HUES64 (cell line): Measurements from ENCODE around the gene PLPP6. TPM values are rescaled to one million over a fixed set of nuclear protein-coding genes. Genes with fewer than 3 reads are reported as not detected.
A peak's percentile ranks its signal among the peaks of the same experiment; 100 is the strongest.

Experiments
- H3K27ac ChIP-seq: 2 replicates; pipeline ENCODE4 v1.7.0; 2013; ENCODE audit warnings: low read depth, low read length, inconsistent platforms
- H3K27me3 ChIP-seq: 2 replicates; pipeline ENCODE4 v1.6.1; 2013; ENCODE audit warnings: mild to moderate bottlenecking, low read length; ENCODE audit not compliant: insufficient read depth
- H3K36me3 ChIP-seq: 2 replicates; pipeline ENCODE4 v1.6.1; 2013; ENCODE audit warnings: mild to moderate bottlenecking, low read length; ENCODE audit not compliant: insufficient read depth
- H3K4me1 ChIP-seq: 2 replicates; pipeline ENCODE4 v1.6.1; 2013; ENCODE audit warnings: mild to moderate bottlenecking, low read length, moderate library complexity; ENCODE audit not compliant: insufficient read depth
- H3K4me3 ChIP-seq: 2 replicates; pipeline ENCODE4 v1.5.1; 2013; ENCODE audit warnings: mild to moderate bottlenecking, low read length, moderate library complexity
- H3K9ac ChIP-seq: 2 replicates; pipeline ENCODE4 v1.6.1; 2013; ENCODE audit warnings: mild to moderate bottlenecking, low read depth, low read length
- H3K9me3 ChIP-seq: 2 replicates; pipeline ENCODE4 v1.6.1; 2013; ENCODE audit warnings: low read depth, low read length; ENCODE audit not compliant: insufficient read depth
- WGBS: fragments of 150-250, 120-280 bp; methylation state at CpG from one replicate; pipeline ENCODE4 v1.1.7; 2013; ENCODE audit warnings: missing lambda C conversion rate; 5-methylcytosine and 5-hydroxymethylcytosine counted together
- polyA plus RNA-seq, 2 experiments: library from polyadenylated mRNA; stranded (reverse); fragments of 50-300 nt; gene quantifications; one replicate each; pipeline ENCODE4 v1.2.3, GENCODE V29; 2013

PLPP6 gene
- 9.4 TPM for polyA plus RNA-seq (2013, experiment 1 of 2)
- polyA plus RNA-seq (2013, experiment 2 of 2) = 8.9 TPM

- WGBS = 2% methylated on average over 70 of the region's 70 CpGs
- no peaks in the 10 kb centered on the region for H3K9me3 ChIP-seq
- H3K4me1 ChIP-seq = peaks cover 47% of the 10 kb centered on the region
- H3K27ac ChIP-seq = peak within 1 kb of the TSS; percentile 77
- H3K36me3 ChIP-seq = no peaks in the 10 kb centered on the region
- H3K27me3 ChIP-seq = peaks cover 3% of the 10 kb centered on the region; the same call in 1 of the 2 replicates
- peak within 1 kb of the TSS; percentile 91 for H3K4me3 ChIP-seq
- H3K9ac ChIP-seq = peak within 1 kb of the TSS; percentile 81
Measured at GRCh38 chr9:4662108-4662988, at the start of gene PLPP6. Gene PLPP6, plus strand, starts transcription at chr9:4662294. Its CDS starts 82 bp downstream, at chr9:4662376.

- H3K4me1 ChIP-seq = peaks cover 12% of the 10 kb centered on the region
- no peak overlapping the region for H3K9ac ChIP-seq
- 90% methylated on average over 1 of the region's 1 CpG for WGBS
- H3K9me3 ChIP-seq = no peaks in the 10 kb centered on the region
- no peaks in the 10 kb centered on the region for H3K27me3 ChIP-seq
- no peak overlapping the region for H3K27ac ChIP-seq
- H3K4me3 ChIP-seq = no peak overlapping the region
- no peaks in the 10 kb centered on the region for H3K36me3 ChIP-seq
Measured at GRCh38 chr9:4614627-4615026, 47.5 kb upstream of the PLPP6 start.

- Histone ChIP-seq H3K27me3 (no peaks in the 10 kb centered on the region), H3K27ac (no peak overlapping the region)
- WGBS = 79% methylated on average over 4 of the region's 4 CpGs
Measured at GRCh38 chr9:4615251-4615650, 46.8 kb upstream of the PLPP6 start.

GRCh38 chr9:4615778-4616177 is 46.3 kb upstream of the PLPP6 start:
- Histone ChIP-seq H3K27me3 (no peaks in the 10 kb centered on the region), H3K4me3 (no peak overlapping the region)
- 93% methylated on average over 5 of the region's 5 CpGs for WGBS

More at GRCh38 chr9:4615251-4615650, 46.8 kb upstream of the PLPP6 start:
- H3K9ac ChIP-seq = no peak overlapping the region
- H3K4me1 ChIP-seq = peaks cover 17% of the 10 kb centered on the region
- no peaks in the 10 kb centered on the region for H3K36me3 ChIP-seq
- H3K4me3 ChIP-seq = no peak overlapping the region
- H3K9me3 ChIP-seq = no peaks in the 10 kb centered on the region

GRCh38 chr9:4617752-4618151 is 44.3 kb upstream of the PLPP6 start:
- 65% methylated on average over 3 of the region's 3 CpGs for WGBS
- Histone ChIP-seq H3K9me3 (no peaks in the 10 kb centered on the region), H3K36me3 (no peaks in the 10 kb centered on the region), H3K27me3 (no peaks in the 10 kb centered on the region), H3K9ac (no peak overlapping the region), H3K4me1 (peaks cover 39% of the 10 kb centered on the region), H3K27ac (no peak overlapping the region), H3K4me3 (no peak overlapping the region)

More at GRCh38 chr9:4615778-4616177, 46.3 kb upstream of the PLPP6 start:
- Histone ChIP-seq H3K9me3 (no peaks in the 10 kb centered on the region), H3K36me3 (no peaks in the 10 kb centered on the region), H3K9ac (no peak overlapping the region), H3K27ac (no peak overlapping the region), H3K4me1 (peaks cover 22% of the 10 kb centered on the region)

- H3K36me3 ChIP-seq = no peaks in the 10 kb centered on the region
- no peak overlapping the region for H3K27ac ChIP-seq
- no peaks in the 10 kb centered on the region for H3K27me3 ChIP-seq
- peaks cover 39% of the 10 kb centered on the region for H3K4me1 ChIP-seq
- H3K4me3 ChIP-seq = no peak overlapping the region
- no peaks in the 10 kb centered on the region for H3K9me3 ChIP-seq
- WGBS = 100% methylated on average over 1 of the region's 2 CpGs
- H3K9ac ChIP-seq = no peak overlapping the region
Measured at GRCh38 chr9:4618700-4619099, 43.4 kb upstream of the PLPP6 start.

- no peaks in the 10 kb centered on the region for H3K9me3 ChIP-seq
- H3K27ac ChIP-seq = peak overlapping the region; percentile 66; the same call in 1 of the 2 replicates
- peaks cover 39% of the 10 kb centered on the region for H3K4me1 ChIP-seq
- H3K36me3 ChIP-seq = no peaks in the 10 kb centered on the region
- H3K27me3 ChIP-seq = no peaks in the 10 kb centered on the region
- 94% methylated on average over 3 of the region's 3 CpGs for WGBS
- H3K9ac ChIP-seq = no peak overlapping the region; the same call in 1 of the 2 replicates
- H3K4me3 ChIP-seq = no peak overlapping the region
Measured at GRCh38 chr9:4620057-4620765, 41.9 kb upstream of the PLPP6 start.

- no peaks in the 10 kb centered on the region for H3K36me3 ChIP-seq
- H3K27me3 ChIP-seq = no peaks in the 10 kb centered on the region
- 58% methylated on average over 2 of the region's 2 CpGs for WGBS
- peak overlapping the region; percentile 5; the same call in 1 of the 2 replicates for H3K9ac ChIP-seq
- peaks cover 39% of the 10 kb centered on the region for H3K4me1 ChIP-seq
- H3K27ac ChIP-seq = peak overlapping the region; percentile 66
- no peak overlapping the region for H3K4me3 ChIP-seq
- H3K9me3 ChIP-seq = no peaks in the 10 kb centered on the region
Measured at GRCh38 chr9:4620881-4621555, 41.1 kb upstream of the PLPP6 start.

- Histone ChIP-seq H3K9me3 (no peaks in the 10 kb centered on the region), H3K4me3 (no peak overlapping the region), H3K9ac (no peak overlapping the region), H3K4me1 (peaks cover 37% of the 10 kb centered on the region), H3K27ac (peak overlapping the region; percentile 37; the same call in 1 of the 2 replicates), H3K27me3 (no peaks in the 10 kb centered on the region), H3K36me3 (no peaks in the 10 kb centered on the region)
- 67% methylated on average over 10 of the region's 10 CpGs for WGBS
Measured at GRCh38 chr9:4622016-4622415, 40.1 kb upstream of the PLPP6 start.

GRCh38 chr9:4630836-4631235 is 31.3 kb upstream of the PLPP6 start:
- Histone ChIP-seq H3K4me1 (peaks cover 13% of the 10 kb centered on the region), H3K4me3 (no peak overlapping the region), H3K36me3 (no peaks in the 10 kb centered on the region), H3K9me3 (no peaks in the 10 kb centered on the region), H3K27me3 (no peaks in the 10 kb centered on the region), H3K27ac (no peak overlapping the region), H3K9ac (no peak overlapping the region)
- 9% methylated on average over 1 of the region's 2 CpGs for WGBS
